Chondrocyte (in vitro differentiated cells): ENCODE measurements around the gene CORO1C. TPM values are rescaled to one million over a fixed set of nuclear protein-coding genes. Genes with fewer than 3 reads are reported as not detected.

Source experiments
- DNase-seq: peaks from one replicate; pipeline ENCODE4 v3.0.0; 2021; ENCODE audit warnings: mixed read lengths, low spot score
- H3K27ac Mint-ChIP-seq: one replicate; pipeline ENCODE4 v1.8.0; 2021; ENCODE audit warnings: mild to moderate bottlenecking, moderate library complexity, mixed read lengths; ENCODE audit not compliant: unreplicated experiment
- H3K27me3 Mint-ChIP-seq: 2 replicates; pipeline ENCODE4 v1.8.0; 2021; ENCODE audit warnings: low read depth, mixed read lengths
- H3K36me3 Mint-ChIP-seq: 2 replicates; pipeline ENCODE4 v1.8.0; 2021; ENCODE audit warnings: low read depth, mixed read lengths
- H3K4me1 Mint-ChIP-seq: 2 replicates; pipeline ENCODE4 v1.8.0; 2021; ENCODE audit warnings: low read depth, mild to moderate bottlenecking, mixed read lengths
- H3K4me3 Mint-ChIP-seq: one replicate; pipeline ENCODE4 v1.8.0; 2021; ENCODE audit warnings: mild to moderate bottlenecking, moderate library complexity, mixed read lengths; ENCODE audit not compliant: unreplicated experiment
- H3K9me3 Mint-ChIP-seq: 2 replicates; pipeline ENCODE4 v1.8.0; 2021; ENCODE audit warnings: low read depth, mixed read lengths
- total RNA-seq: library from RNA; stranded (reverse); gene quantifications from 3 replicates; pipeline ENCODE4 v1.2.1, GENCODE V29; 2021
- TF ChIP-seq, protein P1 (sequence below): fragments of 200-600 bp; sonication (generic); IDR thresholded peaks from 2 replicates; pipeline ENCODE4 v1.5.0; 2021; ENCODE audit warnings: antibody characterized with exemption, mild to moderate bottlenecking, moderate library complexity

The CORO1C gene
- total RNA-seq, 1 donor from 2014 or later: 336 TPM

DNA sequence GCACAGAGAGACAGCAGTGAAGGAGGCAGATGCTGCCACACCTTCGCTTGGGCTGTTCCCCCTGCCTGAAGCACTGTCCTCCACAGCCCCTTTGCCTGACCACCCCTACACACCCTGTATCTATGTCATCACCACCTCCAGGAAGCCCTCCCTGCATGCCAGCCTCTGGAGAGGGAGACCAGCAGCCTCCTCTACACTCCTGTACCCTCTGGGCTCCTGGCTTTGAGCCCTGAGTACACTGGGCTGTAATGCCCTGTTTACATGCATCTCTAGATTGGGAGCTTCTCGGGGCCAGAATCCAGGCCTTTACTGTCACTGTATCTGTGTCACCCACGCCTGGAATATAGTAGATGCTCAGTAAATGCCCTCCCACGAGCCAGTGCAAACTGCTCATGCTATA, 127.6 kb downstream of the CORO1C start:
- Mint-ChIP-seq H3K4me1 (peaks cover 21% of the 10 kb centered on the region), H3K27me3 (no peaks in the 10 kb centered on the region), H3K9me3 (no peaks in the 10 kb centered on the region), H3K27ac (peak overlapping the region; percentile 10), H3K36me3 (no peaks in the 10 kb centered on the region), H3K4me3 (no peak overlapping the region)
- TF ChIP-seq, protein P1, sequence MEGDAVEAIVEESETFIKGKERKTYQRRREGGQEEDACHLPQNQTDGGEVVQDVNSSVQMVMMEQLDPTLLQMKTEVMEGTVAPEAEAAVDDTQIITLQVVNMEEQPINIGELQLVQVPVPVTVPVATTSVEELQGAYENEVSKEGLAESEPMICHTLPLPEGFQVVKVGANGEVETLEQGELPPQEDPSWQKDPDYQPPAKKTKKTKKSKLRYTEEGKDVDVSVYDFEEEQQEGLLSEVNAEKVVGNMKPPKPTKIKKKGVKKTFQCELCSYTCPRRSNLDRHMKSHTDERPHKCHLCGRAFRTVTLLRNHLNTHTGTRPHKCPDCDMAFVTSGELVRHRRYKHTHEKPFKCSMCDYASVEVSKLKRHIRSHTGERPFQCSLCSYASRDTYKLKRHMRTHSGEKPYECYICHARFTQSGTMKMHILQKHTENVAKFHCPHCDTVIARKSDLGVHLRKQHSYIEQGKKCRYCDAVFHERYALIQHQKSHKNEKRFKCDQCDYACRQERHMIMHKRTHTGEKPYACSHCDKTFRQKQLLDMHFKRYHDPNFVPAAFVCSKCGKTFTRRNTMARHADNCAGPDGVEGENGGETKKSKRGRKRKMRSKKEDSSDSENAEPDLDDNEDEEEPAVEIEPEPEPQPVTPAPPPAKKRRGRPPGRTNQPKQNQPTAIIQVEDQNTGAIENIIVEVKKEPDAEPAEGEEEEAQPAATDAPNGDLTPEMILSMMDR: no peak
- DNase-seq: no peak

DNA sequence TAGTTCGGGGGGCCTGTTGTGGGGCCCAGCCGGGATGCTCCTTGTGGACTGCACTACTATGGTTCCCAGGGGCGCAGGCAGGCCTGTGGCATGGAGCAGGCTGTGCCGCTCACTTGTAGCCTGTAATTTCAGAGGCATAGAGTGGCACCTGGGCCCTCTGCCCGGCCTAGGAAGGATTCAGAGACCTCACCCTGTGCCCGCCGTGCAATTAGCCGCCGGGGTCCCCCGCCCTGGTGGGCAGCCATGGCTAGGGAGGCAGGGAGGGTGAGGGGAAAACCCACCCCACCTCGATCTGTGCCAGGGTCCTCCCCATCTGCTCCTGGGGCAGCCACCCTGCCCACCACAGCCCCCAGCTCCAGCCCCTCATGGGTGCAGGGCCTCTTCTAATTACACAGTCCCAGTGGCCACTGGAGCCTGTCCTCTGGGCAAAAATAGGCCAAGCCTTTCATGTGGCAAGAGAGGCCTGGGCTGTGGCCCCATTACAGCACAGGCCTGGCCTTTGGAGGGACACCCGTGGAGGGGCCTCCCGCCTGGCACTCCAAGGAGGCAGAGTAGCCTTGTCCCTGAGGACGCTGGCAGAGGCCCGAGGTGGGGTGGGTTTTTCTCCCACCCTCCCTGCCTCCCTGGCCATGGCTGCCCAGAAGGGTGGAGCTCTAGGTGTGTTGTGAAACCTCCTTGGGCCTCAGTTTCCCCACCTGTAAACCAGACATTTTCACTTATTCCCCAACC, 128.2 kb downstream of the CORO1C start:
- TF ChIP-seq, protein P1: no peak
- H3K4me1 Mint-ChIP-seq: peaks cover 19% of the 10 kb centered on the region
- DNase-seq: no peak
- H3K27ac Mint-ChIP-seq: no peak overlapping the region
- no peak overlapping the region for H3K4me3 Mint-ChIP-seq
- H3K27me3 Mint-ChIP-seq: no peaks in the 10 kb centered on the region
- no peaks in the 10 kb centered on the region for H3K9me3 Mint-ChIP-seq
- H3K36me3 Mint-ChIP-seq: no peaks in the 10 kb centered on the region

DNA sequence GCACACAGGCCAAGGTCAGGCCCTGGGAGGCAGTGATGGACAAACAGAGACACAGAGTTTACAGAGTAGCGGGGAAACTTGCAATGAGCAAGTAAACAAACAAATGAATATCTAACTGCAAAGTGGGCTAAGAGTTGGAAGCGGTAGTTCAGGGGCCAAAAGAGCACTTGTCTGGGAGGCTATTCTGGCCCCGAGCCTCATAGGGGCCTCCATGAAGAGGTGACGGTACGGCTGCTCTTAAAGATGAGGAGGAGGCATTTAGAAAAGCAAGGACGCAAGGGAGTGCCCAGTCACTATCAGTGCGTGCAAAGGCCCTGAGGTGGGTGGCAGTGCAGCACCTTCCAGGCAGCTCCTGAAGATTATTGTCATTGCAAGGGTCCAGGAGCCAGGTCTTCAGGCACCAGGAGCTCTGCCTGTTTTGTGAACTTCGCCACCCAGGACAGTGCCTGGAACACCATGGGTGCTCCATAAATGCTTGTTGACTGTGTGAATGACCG, 129.1 kb downstream of the CORO1C start:
- peaks cover 26% of the 10 kb centered on the region for H3K4me1 Mint-ChIP-seq
- TF ChIP-seq, protein P1: no peak
- no peak for DNase-seq
- H3K27ac Mint-ChIP-seq: no peak overlapping the region
- no peaks in the 10 kb centered on the region for H3K36me3 Mint-ChIP-seq
- no peaks in the 10 kb centered on the region for H3K27me3 Mint-ChIP-seq
- H3K9me3 Mint-ChIP-seq: no peaks in the 10 kb centered on the region
- no peak overlapping the region for H3K4me3 Mint-ChIP-seq

GRCh38 chr12:108600702-108601007, 130.7 kb downstream of the CORO1C start:
- Mint-ChIP-seq H3K27me3 (no peaks in the 10 kb centered on the region), H3K4me3 (no peak overlapping the region), H3K9me3 (no peaks in the 10 kb centered on the region), H3K4me1 (peaks cover 30% of the 10 kb centered on the region), H3K36me3 (no peaks in the 10 kb centered on the region), H3K27ac (no peak overlapping the region)
- TF ChIP-seq, protein P1: no peak
- no peak for DNase-seq

DNA sequence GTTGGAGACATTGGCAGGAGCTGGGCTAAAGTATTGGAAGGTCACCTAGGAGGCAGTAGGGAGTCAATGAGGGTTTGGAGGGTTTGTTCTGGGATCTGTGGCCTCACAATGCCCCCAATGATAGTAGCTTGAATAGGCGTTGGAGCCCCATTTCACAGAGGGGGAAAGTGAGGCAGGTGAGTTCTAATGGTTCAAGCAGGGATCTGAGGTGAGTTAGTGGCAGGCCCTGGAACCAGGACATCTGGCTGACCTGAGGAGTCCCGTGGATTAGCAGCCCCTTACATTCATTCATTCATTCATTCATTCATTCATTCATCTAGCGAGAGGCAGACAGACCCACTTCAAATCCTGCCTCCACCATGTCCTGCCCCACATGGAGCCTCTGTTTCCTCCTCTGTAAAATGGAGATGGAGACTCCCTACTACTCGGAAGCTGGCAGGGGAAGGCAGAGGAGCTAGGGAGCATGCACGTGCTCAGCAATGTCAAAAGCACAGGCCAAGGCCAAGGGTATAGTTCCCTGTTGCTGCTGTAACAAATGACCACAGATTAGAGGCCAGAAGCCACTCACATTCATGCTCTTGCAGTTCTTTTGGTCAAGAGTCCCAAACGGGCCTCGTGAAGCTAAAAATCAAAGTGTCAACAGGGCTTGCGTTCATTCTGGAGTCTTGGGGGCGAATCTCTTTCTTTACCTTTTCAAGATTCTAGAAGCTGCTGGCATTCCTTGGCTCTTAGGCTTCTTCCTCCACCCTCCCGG, 131.2 kb downstream of the CORO1C start:
- Mint-ChIP-seq H3K4me1 (peaks cover 24% of the 10 kb centered on the region), H3K27ac (no peak overlapping the region), H3K27me3 (no peaks in the 10 kb centered on the region), H3K36me3 (no peaks in the 10 kb centered on the region), H3K4me3 (no peak overlapping the region), H3K9me3 (no peaks in the 10 kb centered on the region)
- DNase-seq: no peak
- TF ChIP-seq, protein P1: no peak
